K562 (cell line): ENCODE measurements around the gene FAM200B. TPM values are rescaled to one million over a fixed set of nuclear protein-coding genes. Genes with fewer than 3 reads are reported as not detected.

ENCODE experiments used
- POLR2AphosphoS5 ChIP-seq: IDR thresholded peaks from 2 replicates; pipeline ENCODE4 v1.6.1; 2011; ENCODE audit warnings: mild to moderate bottlenecking, low read depth, low read length, moderate library complexity; ENCODE audit not compliant: control insufficient read depth, insufficient read depth
- SMC3 ChIP-seq: conservative IDR thresholded peaks from 2 replicates; pipeline ENCODE4 v1.6.1; 2011; ENCODE audit warnings: low read depth, low read length, improper control_type of control experiment; ENCODE audit not compliant: insufficient read depth
- ZBTB5 ChIP-seq: fragments of 450-650 bp; IDR thresholded peaks from 2 replicates; pipeline ENCODE4 v1.6.1; 2017; ENCODE audit warnings: antibody characterized with exemption
- ZNF280A ChIP-seq: fragments of 450-650 bp; IDR thresholded peaks from 2 replicates; pipeline ENCODE4 v1.6.1; 2018; ENCODE audit warnings: mild to moderate bottlenecking, low read depth; ENCODE audit not compliant: partially characterized antibody
- ZNF830 ChIP-seq: fragments of 250-450 bp; sonication (Bioruptor Pico); IDR thresholded peaks from 2 replicates; pipeline ENCODE4 v1.5.0; 2021; ENCODE audit warnings: mild to moderate bottlenecking
- polyA plus RNA-seq, 8 experiments: library from polyadenylated mRNA; depleted of rRNA in 4 of 8; stranded (reverse) in 5 of 8; unstranded in 3 of 8; fragments of >200 nt; fragmentation: Nextera tagmentation in 2 of 8; fragmentation: Illumina TruSeq in 1 of 8; extraction: Ambion mirVana in 2 of 8; extraction: Trizol in 1 of 8; gene quantifications; 2 replicates each; pipeline versions ENCODE4 v1.2.1 to v1.2.3, GENCODE V29; 2011 to 2014; ENCODE audit warnings: inconsistent platforms in 1 of 8, missing spikeins in 1 of 8
- total RNA-seq, 7 experiments: library from RNA; depleted of rRNA in 6 of 7; stranded (reverse); fragments of >200 nt in 6 of 7; fragmentation: Illumina TruSeq in 2 of 7; extraction: Trizol in 2 of 7; gene quantifications; 2 replicates each; pipeline versions ENCODE4 v1.2.1 to v1.2.3, GENCODE V29; 2011 to 2021; ENCODE audit warnings: low replicate concordance in 1 of 7
- TF ChIP-seq, protein P1 (sequence below): sonication (generic); formaldehyde crosslinking; IDR thresholded peaks from 2 replicates; pipeline ENCODE4 v1.8.0; 2022; ENCODE audit warnings: mild to moderate bottlenecking, missing genetic modification reagents

FAM200B gene
- total and polyA plus RNA-seq, 9 of the 15 experiments (the other 6 are each of a cell fraction or from before 2014, with no cell fraction given), result 17.4 to 48.0 (median 25.5) TPM

GRCh38 chr4:15729910-15730533 lies 48.4 kb downstream of the FAM200B start (continued):
- no peak for TF ChIP-seq ZNF280A
- no peak for TF ChIP-seq ZNF830
- no peak for TF ChIP-seq ZBTB5
- TF ChIP-seq POLR2AphosphoS5, result no peak
- TF ChIP-seq SMC3, result 0 out of 2 replicates have a peak, but pooled peaks have one; percentile 20
- TF ChIP-seq, protein P1, sequence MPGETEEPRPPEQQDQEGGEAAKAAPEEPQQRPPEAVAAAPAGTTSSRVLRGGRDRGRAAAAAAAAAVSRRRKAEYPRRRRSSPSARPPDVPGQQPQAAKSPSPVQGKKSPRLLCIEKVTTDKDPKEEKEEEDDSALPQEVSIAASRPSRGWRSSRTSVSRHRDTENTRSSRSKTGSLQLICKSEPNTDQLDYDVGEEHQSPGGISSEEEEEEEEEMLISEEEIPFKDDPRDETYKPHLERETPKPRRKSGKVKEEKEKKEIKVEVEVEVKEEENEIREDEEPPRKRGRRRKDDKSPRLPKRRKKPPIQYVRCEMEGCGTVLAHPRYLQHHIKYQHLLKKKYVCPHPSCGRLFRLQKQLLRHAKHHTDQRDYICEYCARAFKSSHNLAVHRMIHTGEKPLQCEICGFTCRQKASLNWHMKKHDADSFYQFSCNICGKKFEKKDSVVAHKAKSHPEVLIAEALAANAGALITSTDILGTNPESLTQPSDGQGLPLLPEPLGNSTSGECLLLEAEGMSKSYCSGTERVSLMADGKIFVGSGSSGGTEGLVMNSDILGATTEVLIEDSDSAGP (CRISPR knock-in tag), result no peak
- TF ChIP-seq, all 486 proteins: peak for 3
